GM23338 (cell line): ENCODE data around the gene PRPF18. TPM values are rescaled to one million over a fixed set of nuclear protein-coding genes. Genes with fewer than 3 reads are reported as not detected.

ENCODE experiments used
- ATAC-seq: fragments of 200-7000 bp; cut with Tn5 transposase; 3 replicates; pipeline ENCODE4 v1.9.1; 2020
- DNase-seq: peaks from one replicate; pipeline ENCODE4 v3.0.0-alpha.2; 2015; ENCODE audit warnings: low spot score
- H2AFZ ChIP-seq: fragments of 200-600 bp; sonication (generic); 2 replicates; pipeline ENCODE4 v1.8.0; 2016; ENCODE audit warnings: antibody characterized with exemption, mild to moderate bottlenecking, moderate library complexity
- H3F3A ChIP-seq: fragments of 200-600 bp; sonication (generic); replicated peaks from 2 replicates; pipeline ENCODE4 v1.8.0; 2017; ENCODE audit warnings: antibody characterized with exemption, mixed run types, low read depth
- H3K27ac ChIP-seq: fragments of 200-600 bp; sonication (generic); 2 replicates; pipeline ENCODE4 v1.6.1; 2016; ENCODE audit warnings: low read depth
- H3K27me3 ChIP-seq: fragments of 200-600 bp; sonication (generic); 2 replicates; pipeline ENCODE4 v1.8.0; 2016; ENCODE audit warnings: mild to moderate bottlenecking, mixed run types, moderate library complexity; ENCODE audit not compliant: insufficient read depth
- H3K36me3 ChIP-seq: fragments of 200-600 bp; sonication (generic); 2 replicates; pipeline ENCODE4 v1.8.0; 2016; ENCODE audit warnings: mild to moderate bottlenecking; ENCODE audit not compliant: insufficient read depth
- H3K4me1 ChIP-seq: fragments of 200-600 bp; sonication (generic); 2 replicates; pipeline ENCODE4 v1.8.0; 2016; ENCODE audit warnings: mild to moderate bottlenecking, moderate library complexity; ENCODE audit not compliant: insufficient read depth
- H3K4me2 ChIP-seq: fragments of 200-600 bp; sonication (generic); 2 replicates; pipeline ENCODE4 v1.7.1; 2017; ENCODE audit warnings: mixed run types
- H3K4me3 ChIP-seq: fragments of 200-600 bp; sonication (generic); 2 replicates; pipeline ENCODE4 v1.6.1; 2016; ENCODE audit warnings: mixed run types
- H3K79me2 ChIP-seq: fragments of 200-600 bp; sonication (generic); replicated peaks from 2 replicates; pipeline ENCODE4 v1.8.0; 2017; ENCODE audit warnings: mild to moderate bottlenecking; ENCODE audit not compliant: insufficient read depth
- H3K9me2 ChIP-seq: fragments of 200-600 bp; sonication (generic); 2 replicates; pipeline ENCODE4 v1.8.0; 2017; ENCODE audit not compliant: insufficient read depth
- H4K20me1 ChIP-seq: fragments of 200-600 bp; sonication (generic); replicated peaks from 2 replicates; pipeline ENCODE4 v1.8.0; 2017; ENCODE audit warnings: mild to moderate bottlenecking; ENCODE audit not compliant: insufficient read depth
- H3K27ac Mint-ChIP-seq: 2 replicates; pipeline ENCODE4 v1.8.0; 2020; ENCODE audit warnings: inconsistent platforms, mild to moderate bottlenecking, moderate library complexity, mixed read lengths
- H3K27me3 Mint-ChIP-seq: 3 replicates; pipeline ENCODE4 v1.8.0; 2022; ENCODE audit warnings: low read depth, mild to moderate bottlenecking, moderate library complexity, mixed read lengths, inconsistent platforms; ENCODE audit not compliant: insufficient read depth, poor library complexity
- H3K36me3 Mint-ChIP-seq: 3 replicates; pipeline ENCODE4 v1.8.0; 2021; ENCODE audit warnings: low read depth, mild to moderate bottlenecking, inconsistent platforms, moderate library complexity, mixed read lengths
- H3K4me1 Mint-ChIP-seq: 3 replicates; pipeline ENCODE4 v1.8.0; 2020; ENCODE audit warnings: mild to moderate bottlenecking, inconsistent platforms, mixed read lengths
- H3K4me3 Mint-ChIP-seq: 3 replicates; pipeline ENCODE4 v1.8.0; 2021; ENCODE audit warnings: moderate library complexity, mild to moderate bottlenecking, inconsistent platforms, mixed read lengths
- H3K9me3 Mint-ChIP-seq: 3 replicates; pipeline ENCODE4 v1.8.0; 2020; ENCODE audit warnings: moderate library complexity, mild to moderate bottlenecking, inconsistent platforms, mixed read lengths
- CREB1 ChIP-seq: fragments of 250-450 bp; sonication (Bioruptor Pico); IDR thresholded peaks from 2 replicates; pipeline ENCODE4 v1.5.0; 2020; ENCODE audit warnings: low read depth, mild to moderate bottlenecking, moderate library complexity
- EZH2 ChIP-seq: fragments of 200-600 bp; sonication (generic); IDR thresholded peaks from one replicate; pipeline ENCODE4 v1.8.0; 2017; ENCODE audit warnings: antibody characterized with exemption, mild to moderate bottlenecking, low read depth; ENCODE audit not compliant: unreplicated experiment
- EZH2phosphoT487 ChIP-seq: fragments of 200-600 bp; sonication (generic); IDR thresholded peaks from one replicate; pipeline ENCODE4 v1.8.1; 2018; ENCODE audit warnings: antibody characterized with exemption; ENCODE audit not compliant: unreplicated experiment
- JUNB ChIP-seq: IDR thresholded peaks from one replicate; pipeline ENCODE4 v1.6.1; 2016; ENCODE audit warnings: antibody characterized with exemption; ENCODE audit not compliant: unreplicated experiment
- NANOG ChIP-seq: IDR thresholded peaks from 2 replicates; pipeline ENCODE4 v1.6.1; 2016; ENCODE audit warnings: antibody characterized with exemption, borderline replicate concordance
- POLR2AphosphoS5 ChIP-seq: IDR thresholded peaks from 2 replicates; pipeline ENCODE4 v1.6.1; 2016; ENCODE audit warnings: antibody characterized with exemption, low read depth
- STAT1 ChIP-seq: IDR thresholded peaks from one replicate; pipeline ENCODE4 v1.6.1; 2016; ENCODE audit warnings: antibody characterized with exemption; ENCODE audit not compliant: unreplicated experiment
- ZNF114 ChIP-seq: fragments of 250-450 bp; sonication (Bioruptor Pico); IDR thresholded peaks from 2 replicates; pipeline ENCODE4 v1.5.0; 2020; ENCODE audit warnings: mild to moderate bottlenecking, moderate library complexity
- ZNF331 ChIP-seq: fragments of 250-450 bp; sonication (Bioruptor Pico); IDR thresholded peaks from 2 replicates; pipeline ENCODE4 v1.5.0; 2020; ENCODE audit warnings: low read depth, mild to moderate bottlenecking, moderate library complexity
- polyA plus RNA-seq: library from polyadenylated mRNA; unstranded; fragments of >200 nt; fragmentation: Nextera tagmentation; extraction: Ambion mirVana; gene quantifications from 2 replicates; pipeline ENCODE4 v1.2.1, GENCODE V29; 2016
- total RNA-seq: library from RNA; depleted of rRNA; stranded (reverse); fragments of >200 nt; shearing (Covaris generic); gene quantifications from 2 replicates; pipeline ENCODE4 v1.2.3, GENCODE V29; 2014
- TF ChIP-seq, protein P1 (sequence below): IDR thresholded peaks from 2 replicates; pipeline ENCODE4 v1.6.1; 2016; ENCODE audit warnings: antibody characterized with exemption
- TF ChIP-seq, protein P2 (sequence below), 2 experiments: fragments of 200-600 bp in 1 of 2; sonication (generic) in 1 of 2; conservative IDR thresholded peaks; 2 replicates each; pipeline versions ENCODE4 v1.5.1 to v1.6.1; 2016 to 2017; ENCODE audit warnings: antibody characterized with exemption in 2 of 2, low read depth in 2 of 2, mild to moderate bottlenecking in 2 of 2, moderate library complexity in 1 of 2
- TF ChIP-seq, protein P3 (sequence below): fragments of 250-450 bp; sonication (Bioruptor Pico); IDR thresholded peaks from 2 replicates; pipeline ENCODE4 v1.5.0; 2020; ENCODE audit warnings: mild to moderate bottlenecking, moderate library complexity

The PRPF18 gene
- total and polyA plus RNA-seq, 2 experiments from 2014 or later: 15.1 to 17.2 TPM

DNA sequence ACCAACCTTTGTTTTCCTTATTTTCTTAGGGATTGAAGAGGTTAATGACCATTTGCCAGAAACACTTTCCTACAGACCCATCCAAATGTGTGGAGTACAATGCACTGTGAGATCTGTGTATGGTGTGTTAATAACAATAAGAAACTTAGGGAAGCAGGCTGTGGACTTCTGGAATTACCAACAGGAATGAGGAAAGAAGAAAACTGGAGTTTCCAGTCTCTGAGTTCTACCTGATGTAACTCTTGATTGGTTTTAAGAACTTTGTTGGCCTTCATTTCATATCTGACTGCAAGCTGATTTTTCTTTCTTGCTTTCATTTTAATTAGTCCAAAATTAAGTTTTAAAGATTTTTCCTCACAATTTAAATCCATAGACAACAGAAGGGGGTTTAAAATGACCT lies 43.5 kb downstream of the PRPF18 start (continued):
- TF ChIP-seq, protein P1, sequence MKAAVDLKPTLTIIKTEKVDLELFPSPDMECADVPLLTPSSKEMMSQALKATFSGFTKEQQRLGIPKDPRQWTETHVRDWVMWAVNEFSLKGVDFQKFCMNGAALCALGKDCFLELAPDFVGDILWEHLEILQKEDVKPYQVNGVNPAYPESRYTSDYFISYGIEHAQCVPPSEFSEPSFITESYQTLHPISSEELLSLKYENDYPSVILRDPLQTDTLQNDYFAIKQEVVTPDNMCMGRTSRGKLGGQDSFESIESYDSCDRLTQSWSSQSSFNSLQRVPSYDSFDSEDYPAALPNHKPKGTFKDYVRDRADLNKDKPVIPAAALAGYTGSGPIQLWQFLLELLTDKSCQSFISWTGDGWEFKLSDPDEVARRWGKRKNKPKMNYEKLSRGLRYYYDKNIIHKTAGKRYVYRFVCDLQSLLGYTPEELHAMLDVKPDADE: no peak

DNA sequence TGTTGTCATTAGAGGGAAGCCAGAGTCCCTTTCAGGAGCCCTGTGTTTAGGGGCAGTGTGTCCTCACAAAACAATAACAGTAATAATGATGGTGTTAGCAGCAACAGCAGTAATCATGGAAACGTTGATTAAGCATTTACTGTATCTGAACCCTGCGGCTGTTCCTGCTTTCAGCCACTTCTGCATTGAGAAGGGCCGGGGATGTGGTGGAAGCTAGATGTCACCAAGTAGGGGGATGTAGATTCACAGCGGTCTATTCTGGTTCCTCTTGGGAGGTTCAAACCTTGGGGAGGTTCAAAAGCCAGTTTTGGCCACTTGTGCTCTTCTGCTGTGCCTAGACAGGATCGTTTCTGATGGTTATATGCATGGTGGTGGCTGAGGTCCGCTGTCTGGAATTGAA lies 44.8 kb downstream of the PRPF18 start:
- H3K27me3 Mint-ChIP-seq: no peaks in the 10 kb centered on the region
- no peak overlapping the region for H3K4me3 ChIP-seq
- TF ChIP-seq ZNF114 (CRISPR knock-in tag) (no peak), POLR2AphosphoS5 (no peak), EZH2 (no peak), CREB1 (no peak), ZNF331 (CRISPR knock-in tag) (no peak), STAT1 (no peak), EZH2phosphoT487 (no peak), NANOG (no peak), JUNB (no peak)
- TF ChIP-seq, protein P2, sequence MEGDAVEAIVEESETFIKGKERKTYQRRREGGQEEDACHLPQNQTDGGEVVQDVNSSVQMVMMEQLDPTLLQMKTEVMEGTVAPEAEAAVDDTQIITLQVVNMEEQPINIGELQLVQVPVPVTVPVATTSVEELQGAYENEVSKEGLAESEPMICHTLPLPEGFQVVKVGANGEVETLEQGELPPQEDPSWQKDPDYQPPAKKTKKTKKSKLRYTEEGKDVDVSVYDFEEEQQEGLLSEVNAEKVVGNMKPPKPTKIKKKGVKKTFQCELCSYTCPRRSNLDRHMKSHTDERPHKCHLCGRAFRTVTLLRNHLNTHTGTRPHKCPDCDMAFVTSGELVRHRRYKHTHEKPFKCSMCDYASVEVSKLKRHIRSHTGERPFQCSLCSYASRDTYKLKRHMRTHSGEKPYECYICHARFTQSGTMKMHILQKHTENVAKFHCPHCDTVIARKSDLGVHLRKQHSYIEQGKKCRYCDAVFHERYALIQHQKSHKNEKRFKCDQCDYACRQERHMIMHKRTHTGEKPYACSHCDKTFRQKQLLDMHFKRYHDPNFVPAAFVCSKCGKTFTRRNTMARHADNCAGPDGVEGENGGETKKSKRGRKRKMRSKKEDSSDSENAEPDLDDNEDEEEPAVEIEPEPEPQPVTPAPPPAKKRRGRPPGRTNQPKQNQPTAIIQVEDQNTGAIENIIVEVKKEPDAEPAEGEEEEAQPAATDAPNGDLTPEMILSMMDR (conservative IDR thresholded peaks at IDR 0.05; ENCODE audit: low read depth in 2 of 2): no peak
- TF ChIP-seq, protein P1: no peak
- TF ChIP-seq, protein P3, sequence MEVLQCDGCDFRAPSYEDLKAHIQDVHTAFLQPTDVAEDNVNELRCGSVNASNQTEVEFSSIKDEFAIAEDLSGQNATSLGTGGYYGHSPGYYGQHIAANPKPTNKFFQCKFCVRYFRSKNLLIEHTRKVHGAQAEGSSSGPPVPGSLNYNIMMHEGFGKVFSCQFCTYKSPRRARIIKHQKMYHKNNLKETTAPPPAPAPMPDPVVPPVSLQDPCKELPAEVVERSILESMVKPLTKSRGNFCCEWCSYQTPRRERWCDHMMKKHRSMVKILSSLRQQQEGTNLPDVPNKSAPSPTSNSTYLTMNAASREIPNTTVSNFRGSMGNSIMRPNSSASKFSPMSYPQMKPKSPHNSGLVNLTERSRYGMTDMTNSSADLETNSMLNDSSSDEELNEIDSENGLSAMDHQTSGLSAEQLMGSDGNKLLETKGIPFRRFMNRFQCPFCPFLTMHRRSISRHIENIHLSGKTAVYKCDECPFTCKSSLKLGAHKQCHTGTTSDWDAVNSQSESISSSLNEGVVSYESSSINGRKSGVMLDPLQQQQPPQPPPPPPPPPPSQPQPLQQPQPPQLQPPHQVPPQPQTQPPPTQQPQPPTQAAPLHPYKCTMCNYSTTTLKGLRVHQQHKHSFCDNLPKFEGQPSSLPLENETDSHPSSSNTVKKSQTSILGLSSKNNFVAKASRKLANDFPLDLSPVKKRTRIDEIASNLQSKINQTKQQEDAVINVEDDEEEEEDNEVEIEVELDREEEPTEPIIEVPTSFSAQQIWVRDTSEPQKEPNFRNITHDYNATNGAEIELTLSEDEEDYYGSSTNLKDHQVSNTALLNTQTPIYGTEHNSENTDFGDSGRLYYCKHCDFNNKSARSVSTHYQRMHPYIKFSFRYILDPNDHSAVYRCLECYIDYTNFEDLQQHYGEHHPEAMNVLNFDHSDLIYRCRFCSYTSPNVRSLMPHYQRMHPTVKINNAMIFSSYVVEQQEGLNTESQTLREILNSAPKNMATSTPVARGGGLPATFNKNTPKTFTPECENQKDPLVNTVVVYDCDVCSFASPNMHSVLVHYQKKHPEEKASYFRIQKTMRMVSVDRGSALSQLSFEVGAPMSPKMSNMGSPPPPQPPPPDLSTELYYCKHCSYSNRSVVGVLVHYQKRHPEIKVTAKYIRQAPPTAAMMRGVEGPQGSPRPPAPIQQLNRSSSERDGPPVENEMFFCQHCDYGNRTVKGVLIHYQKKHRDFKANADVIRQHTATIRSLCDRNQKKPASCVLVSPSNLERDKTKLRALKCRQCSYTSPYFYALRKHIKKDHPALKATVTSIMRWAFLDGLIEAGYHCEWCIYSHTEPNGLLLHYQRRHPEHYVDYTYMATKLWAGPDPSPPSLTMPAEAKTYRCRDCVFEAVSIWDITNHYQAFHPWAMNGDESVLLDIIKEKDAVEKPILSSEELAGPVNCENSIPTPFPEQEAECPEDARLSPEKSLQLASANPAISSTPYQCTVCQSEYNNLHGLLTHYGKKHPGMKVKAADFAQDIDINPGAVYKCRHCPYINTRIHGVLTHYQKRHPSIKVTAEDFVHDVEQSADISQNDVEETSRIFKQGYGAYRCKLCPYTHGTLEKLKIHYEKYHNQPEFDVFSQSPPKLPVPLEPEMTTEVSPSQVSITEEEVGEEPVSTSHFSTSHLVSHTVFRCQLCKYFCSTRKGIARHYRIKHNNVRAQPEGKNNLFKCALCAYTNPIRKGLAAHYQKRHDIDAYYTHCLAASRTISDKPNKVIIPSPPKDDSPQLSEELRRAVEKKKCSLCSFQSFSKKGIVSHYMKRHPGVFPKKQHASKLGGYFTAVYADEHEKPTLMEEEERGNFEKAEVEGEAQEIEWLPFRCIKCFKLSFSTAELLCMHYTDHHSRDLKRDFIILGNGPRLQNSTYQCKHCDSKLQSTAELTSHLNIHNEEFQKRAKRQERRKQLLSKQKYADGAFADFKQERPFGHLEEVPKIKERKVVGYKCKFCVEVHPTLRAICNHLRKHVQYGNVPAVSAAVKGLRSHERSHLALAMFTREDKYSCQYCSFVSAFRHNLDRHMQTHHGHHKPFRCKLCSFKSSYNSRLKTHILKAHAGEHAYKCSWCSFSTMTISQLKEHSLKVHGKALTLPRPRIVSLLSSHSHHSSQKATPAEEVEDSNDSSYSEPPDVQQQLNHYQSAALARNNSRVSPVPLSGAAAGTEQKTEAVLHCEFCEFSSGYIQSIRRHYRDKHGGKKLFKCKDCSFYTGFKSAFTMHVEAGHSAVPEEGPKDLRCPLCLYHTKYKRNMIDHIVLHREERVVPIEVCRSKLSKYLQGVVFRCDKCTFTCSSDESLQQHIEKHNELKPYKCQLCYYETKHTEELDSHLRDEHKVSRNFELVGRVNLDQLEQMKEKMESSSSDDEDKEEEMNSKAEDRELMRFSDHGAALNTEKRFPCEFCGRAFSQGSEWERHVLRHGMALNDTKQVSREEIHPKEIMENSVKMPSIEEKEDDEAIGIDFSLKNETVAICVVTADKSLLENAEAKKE (CRISPR knock-in tag): no peak

More for the DNA sequence above, 44.8 kb downstream of the PRPF18 start:
- Histone ChIP-seq H4K20me1 (no peaks in the 10 kb centered on the region), H2AFZ (no peak overlapping the region), H3K79me2 (no peaks in the 10 kb centered on the region), H3K4me2 (no peak overlapping the region), H3K27me3 (no peaks in the 10 kb centered on the region), H3K36me3 (no peaks in the 10 kb centered on the region), H3K9me2 (no peaks in the 10 kb centered on the region), H3F3A (no peaks in the 10 kb centered on the region), H3K4me1 (peaks cover 17% of the 10 kb centered on the region), H3K27ac (no peak overlapping the region)
- H3K4me3 Mint-ChIP-seq: no peak overlapping the region
- no peak overlapping the region for H3K27ac Mint-ChIP-seq
- no peak for DNase-seq
- H3K4me1 Mint-ChIP-seq: peaks cover 7% of the 10 kb centered on the region
- ATAC-seq: no peak
- no peaks in the 10 kb centered on the region for H3K9me3 Mint-ChIP-seq
- no peaks in the 10 kb centered on the region for H3K36me3 Mint-ChIP-seq
